A172 (cell line): ENCODE data around the gene MYLK. TPM values are rescaled to one million over a fixed set of nuclear protein-coding genes. Genes with fewer than 3 reads are reported as not detected.

Source experiments
- DNase-seq: peaks from one replicate; pipeline ENCODE4 v3.0.0-alpha.2; 2015; ENCODE audit warnings: low spot score
- total RNA-seq: library from RNA; depleted of rRNA; stranded (reverse); fragments of >200 nt; shearing (Covaris generic); gene quantifications from 2 replicates; pipeline ENCODE4 v1.2.3, GENCODE V29; 2014

MYLK gene
- total RNA-seq, 1 experiment from 2014 or later = 109 TPM

GRCh38 chr3:123877965-123878364, 6.2 kb downstream of the MYLK start:
- DNase-seq = no peak

GRCh38 chr3:123877466-123877865, 6.7 kb downstream of the MYLK start:
- DNase-seq = no peak

- no peak for DNase-seq
Measured at GRCh38 chr3:123876858-123877257, 7.3 kb downstream of the MYLK start.

- DNase-seq = no peak
Measured at GRCh38 chr3:123872621-123873020, 11.5 kb downstream of the MYLK start.

GRCh38 chr3:123871946-123872345, 12.2 kb downstream of the MYLK start:
- peak; percentile 85 for DNase-seq

- DNase-seq = peak; percentile 83
Measured at GRCh38 chr3:123870033-123870432, 14.1 kb downstream of the MYLK start.

GRCh38 chr3:123869165-123869564, 15.0 kb downstream of the MYLK start:
- no peak for DNase-seq

- no peak for DNase-seq
Measured at GRCh38 chr3:123864706-123865105, 19.4 kb downstream of the MYLK start.

GRCh38 chr3:123862152-123862551, 22.0 kb downstream of the MYLK start:
- no peak for DNase-seq

- DNase-seq = no peak
Measured at GRCh38 chr3:123861081-123861836, 22.9 kb downstream of the MYLK start.

GRCh38 chr3:123859177-123859576, 25.0 kb downstream of the MYLK start:
- DNase-seq = no peak

GRCh38 chr3:123854905-123855304, 29.2 kb downstream of the MYLK start:
- DNase-seq = no peak

GRCh38 chr3:123853686-123854372, 30.3 kb downstream of the MYLK start:
- no peak for DNase-seq

GRCh38 chr3:123847209-123847608, 36.9 kb downstream of the MYLK start:
- no peak for DNase-seq

- no peak for DNase-seq
Measured at GRCh38 chr3:123843668-123844067, 40.5 kb downstream of the MYLK start.

- no peak for DNase-seq
Measured at GRCh38 chr3:123842711-123843110, 41.4 kb downstream of the MYLK start.

GRCh38 chr3:123841476-123842238, 42.5 kb downstream of the MYLK start:
- DNase-seq = peak; percentile 54

- peak; percentile 11 for DNase-seq
Measured at GRCh38 chr3:123840961-123841360, 43.2 kb downstream of the MYLK start.

- DNase-seq = no peak
Measured at GRCh38 chr3:123837858-123838257, 46.3 kb downstream of the MYLK start.

- peak; percentile 99 for DNase-seq
Measured at GRCh38 chr3:123834631-123835030, 49.5 kb downstream of the MYLK start.

GRCh38 chr3:123833398-123833785, 50.7 kb downstream of the MYLK start:
- no peak for DNase-seq

GRCh38 chr3:123832692-123833397, 51.3 kb downstream of the MYLK start:
- peak; percentile 76 for DNase-seq
